K562 (cell line): ENCODE data around the gene PHKA2. TPM values are rescaled to one million over a fixed set of nuclear protein-coding genes. Genes with fewer than 3 reads are reported as not detected.

Experiments
- ARID4B ChIP-seq: sonication (generic); formaldehyde crosslinking; IDR thresholded peaks from 2 replicates; pipeline ENCODE4 v1.8.0; 2022; ENCODE audit warnings: mild to moderate bottlenecking, missing genetic modification reagents
- CTCFL ChIP-seq: IDR thresholded peaks from 2 replicates; pipeline ENCODE4 v1.6.1; 2011; ENCODE audit warnings: borderline replicate concordance, low read depth, mild to moderate bottlenecking, moderate library complexity, low read length; ENCODE audit not compliant: insufficient read depth, poor library complexity, severe bottlenecking
- IRF1 ChIP-seq: sonication (generic); formaldehyde crosslinking; IDR thresholded peaks from 2 replicates; pipeline ENCODE4 v1.8.0; 2022; ENCODE audit warnings: missing genetic modification reagents, mild to moderate bottlenecking, borderline replicate concordance
- JUN ChIP-seq, 2 experiments: sonication (generic) in 1 of 2; formaldehyde crosslinking in 1 of 2; IDR thresholded peaks; 2 replicates each; pipeline versions ENCODE4 v1.6.1 to v1.8.0; 2012 to 2022; ENCODE audit warnings: borderline replicate concordance in 2 of 2, mild to moderate bottlenecking in 2 of 2, improper control_type of control experiment in 1 of 2, low read depth in 1 of 2, low read length in 1 of 2, missing genetic modification reagents in 1 of 2
- KDM5B ChIP-seq: fragments of 200-600 bp; sonication (generic); IDR thresholded peaks from 2 replicates; pipeline ENCODE4 v1.6.1; 2012; ENCODE audit warnings: low read depth, mild to moderate bottlenecking, moderate library complexity, low read length, control low read depth, inconsistent platforms; ENCODE audit not compliant: insufficient replicate concordance
- MYC ChIP-seq, 2 experiments: fragments of 250-450 bp in 1 of 2; sonication (Bioruptor Pico) in 1 of 2; IDR thresholded peaks; 2 replicates each; pipeline versions ENCODE4 v1.5.1 to v1.6.1; 2012 to 2021; ENCODE audit warnings: low read depth in 2 of 2, borderline replicate concordance in 1 of 2, improper control_type of control experiment in 1 of 2, low read length in 1 of 2, mild to moderate bottlenecking in 1 of 2, moderate library complexity in 1 of 2
- PML ChIP-seq: IDR thresholded peaks from 2 replicates; pipeline ENCODE4 v1.6.1; 2012; ENCODE audit warnings: low read length, inconsistent platforms
- RBM17 ChIP-seq: fragments of 200-400 bp; formaldehyde crosslinking; IDR thresholded peaks from 2 replicates; pipeline ENCODE4 v1.6.1; 2017; ENCODE audit warnings: low read depth, mild to moderate bottlenecking, low read length, borderline replicate concordance
- SRF ChIP-seq, 2 experiments: fragments of 250-450, 450-650 bp in 1 of 2; sonication (Bioruptor Pico) in 1 of 2; sonication (generic) in 1 of 2; formaldehyde crosslinking; IDR thresholded peaks; 2 replicates each; pipeline versions ENCODE4 v1.5.0 to v1.5.1; 2020 to 2022; ENCODE audit warnings: mild to moderate bottlenecking in 1 of 2, missing genetic modification reagents in 1 of 2
- TAF1 ChIP-seq: IDR thresholded peaks from 2 replicates; pipeline ENCODE4 v1.6.1; 2011; ENCODE audit warnings: mild to moderate bottlenecking, low read length, moderate library complexity; ENCODE audit not compliant: insufficient read depth, control insufficient read depth, severe bottlenecking; ENCODE audit errors: extremely low read depth
- TBP ChIP-seq: optimal IDR thresholded peaks from 2 replicates; pipeline ENCODE3; 2011; ENCODE audit warnings: low read depth, low read length, improper control_type of control experiment
- ZBTB17 ChIP-seq: fragments of 450-650 bp; formaldehyde crosslinking; IDR thresholded peaks from 2 replicates; pipeline ENCODE4 v1.4.0; 2020; ENCODE audit warnings: mild to moderate bottlenecking
- ZC3H8 ChIP-seq: fragments of 450-650 bp; IDR thresholded peaks from 2 replicates; pipeline ENCODE4 v1.6.1; 2017
- polyA plus RNA-seq, 8 experiments: library from polyadenylated mRNA; depleted of rRNA in 4 of 8; stranded (reverse) in 5 of 8; unstranded in 3 of 8; fragments of >200 nt; fragmentation: Nextera tagmentation in 2 of 8; fragmentation: Illumina TruSeq in 1 of 8; extraction: Ambion mirVana in 2 of 8; extraction: Trizol in 1 of 8; gene quantifications; 2 replicates each; pipeline versions ENCODE4 v1.2.1 to v1.2.3, GENCODE V29; 2011 to 2014; ENCODE audit warnings: inconsistent platforms in 1 of 8, missing spikeins in 1 of 8
- total RNA-seq, 7 experiments: library from RNA; depleted of rRNA in 6 of 7; stranded (reverse); fragments of >200 nt in 6 of 7; fragmentation: Illumina TruSeq in 2 of 7; extraction: Trizol in 2 of 7; gene quantifications; 2 replicates each; pipeline versions ENCODE4 v1.2.1 to v1.2.3, GENCODE V29; 2011 to 2021; ENCODE audit warnings: low replicate concordance in 1 of 7
- TF ChIP-seq, protein P1 (sequence below): IDR thresholded peaks from 3 replicates; pipeline ENCODE4 v1.6.1; 2011; ENCODE audit warnings: borderline replicate concordance, mild to moderate bottlenecking, moderate library complexity; ENCODE audit not compliant: insufficient read length; ENCODE audit errors: extremely low read depth

PHKA2 gene
- total and polyA plus RNA-seq, 9 of the 15 experiments (the other 6 are each of a cell fraction or from before 2014, with no cell fraction given): 2.8 to 33.1 (median 20.3) TPM

- TF ChIP-seq, protein P1, sequence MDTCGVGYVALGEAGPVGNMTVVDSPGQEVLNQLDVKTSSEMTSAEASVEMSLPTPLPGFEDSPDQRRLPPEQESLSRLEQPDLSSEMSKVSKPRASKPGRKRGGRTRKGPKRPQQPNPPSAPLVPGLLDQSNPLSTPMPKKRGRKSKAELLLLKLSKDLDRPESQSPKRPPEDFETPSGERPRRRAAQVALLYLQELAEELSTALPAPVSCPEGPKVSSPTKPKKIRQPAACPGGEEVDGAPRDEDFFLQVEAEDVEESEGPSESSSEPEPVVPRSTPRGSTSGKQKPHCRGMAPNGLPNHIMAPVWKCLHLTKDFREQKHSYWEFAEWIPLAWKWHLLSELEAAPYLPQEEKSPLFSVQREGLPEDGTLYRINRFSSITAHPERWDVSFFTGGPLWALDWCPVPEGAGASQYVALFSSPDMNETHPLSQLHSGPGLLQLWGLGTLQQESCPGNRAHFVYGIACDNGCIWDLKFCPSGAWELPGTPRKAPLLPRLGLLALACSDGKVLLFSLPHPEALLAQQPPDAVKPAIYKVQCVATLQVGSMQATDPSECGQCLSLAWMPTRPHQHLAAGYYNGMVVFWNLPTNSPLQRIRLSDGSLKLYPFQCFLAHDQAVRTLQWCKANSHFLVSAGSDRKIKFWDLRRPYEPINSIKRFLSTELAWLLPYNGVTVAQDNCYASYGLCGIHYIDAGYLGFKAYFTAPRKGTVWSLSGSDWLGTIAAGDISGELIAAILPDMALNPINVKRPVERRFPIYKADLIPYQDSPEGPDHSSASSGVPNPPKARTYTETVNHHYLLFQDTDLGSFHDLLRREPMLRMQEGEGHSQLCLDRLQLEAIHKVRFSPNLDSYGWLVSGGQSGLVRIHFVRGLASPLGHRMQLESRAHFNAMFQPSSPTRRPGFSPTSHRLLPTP: no peak
- peak; percentile 13; the same call in 1 of the 2 replicates for TF ChIP-seq MYC (IDR thresholded peaks at IDR 0.05; ENCODE audit: low read depth, low read length)
- TF ChIP-seq MYC (CRISPR knock-in tag; IDR thresholded peaks at IDR 0.05; ENCODE audit: borderline replicate concordance, low read depth): no peak
- no peak for TF ChIP-seq ZBTB17 (CRISPR knock-in tag)
- TF ChIP-seq ARID4B (CRISPR knock-in tag): no peak
- TF ChIP-seq KDM5B: peak; percentile 40
- no peak for TF ChIP-seq RBM17
- no peak for TF ChIP-seq TBP
- no peak for TF ChIP-seq CTCFL
- TF ChIP-seq JUN (IDR thresholded peaks at IDR 0.05; ENCODE audit: borderline replicate concordance, low read depth, low read length): no peak
- no peak for TF ChIP-seq JUN (CRISPR knock-in tag; IDR thresholded peaks at IDR 0.05; ENCODE audit: borderline replicate concordance)
- peak; percentile 24 for TF ChIP-seq TAF1
- no peak for TF ChIP-seq IRF1 (CRISPR knock-in tag)
- no peak for TF ChIP-seq PML
- TF ChIP-seq ZC3H8: no peak
- no peak for TF ChIP-seq SRF (CRISPR knock-in tag; IDR thresholded peaks at IDR 0.05)
Measured at GRCh38 chrX:18983666-18984380, at the start of gene PHKA2 (continued).
